BLaER1 treated with 17β-estradiol and CSF1 and Interleukin-3, amounts not matched to agents 10 nM and 100 nM (cell line): ENCODE results near the gene DUOX1.
A peak's percentile ranks its signal among the peaks of the same experiment; 100 is the strongest.
"Not testable (repeated sequence)": the region's sequence is repeated elsewhere in the genome, so short reads cannot be mapped to it uniquely, and the experiment has no call there.

Experiments used
- H3K27ac ChIP-seq, 11 experiments: shearing (Covaris generic); formaldehyde crosslinking; 2 replicates each; pipeline ENCODE4 v1.8.1; 2022
- H3K27me3 ChIP-seq, 11 experiments: shearing (Covaris generic); formaldehyde crosslinking; 2 replicates each; pipeline ENCODE4 v1.8.1; 2022
- H3K36me3 ChIP-seq, 11 experiments: shearing (Covaris generic); formaldehyde crosslinking; 2 replicates each; pipeline ENCODE4 v1.8.1; 2022
- H3K4me1 ChIP-seq, 10 experiments: shearing (Covaris generic); formaldehyde crosslinking; 2 replicates each; pipeline ENCODE4 v1.8.1; 2022
- H3K4me2 ChIP-seq, 11 experiments: shearing (Covaris generic); formaldehyde crosslinking; 2 replicates each; pipeline ENCODE4 v1.8.1; 2022
- H3K4me3 ChIP-seq, 10 experiments: shearing (Covaris generic); formaldehyde crosslinking; 2 replicates each; pipeline ENCODE4 v1.8.1; 2022
- H3K9ac ChIP-seq, 11 experiments: shearing (Covaris generic); formaldehyde crosslinking; 2 replicates each; pipeline ENCODE4 v1.8.1; 2022
- H3K9me3 ChIP-seq, 11 experiments: shearing (Covaris generic); formaldehyde crosslinking; replicated peaks in 1 of 11; 2 replicates each; pipeline ENCODE4 v1.8.1; 2022
- H4K20me1 ChIP-seq, 11 experiments: shearing (Covaris generic); formaldehyde crosslinking; 2 replicates each; pipeline ENCODE4 v1.8.1; 2022
- Cebpa-rat ChIP-seq, 11 experiments: shearing (Covaris generic); IDR thresholded peaks; 2 replicates each; pipeline ENCODE4 v1.8.1; 2022

Gene DUOX1

GRCh38 chr15:45102226-45102625 is 27.6 kb upstream of the DUOX1 start:
- TF ChIP-seq Cebpa-rat (IDR thresholded peaks at IDR 0.05), result no peak
- Histone ChIP-seq H3K4me1 (peaks cover 0 to 17% (median 13%) of the 10 kb centered on the region in 10 experiments; a peak in 16 of 20 replicates), H4K20me1 (no peaks in the 10 kb centered on the region), H3K36me3 (no peaks in the 10 kb centered on the region), H3K9me3 (no peaks in the 10 kb centered on the region), H3K27me3 (no peaks in the 10 kb centered on the region), H3K27ac (no peak overlapping the region), H3K4me2 (no peak overlapping the region), H3K9ac (no peak overlapping the region), H3K4me3 (no peak overlapping the region)

GRCh38 chr15:45104170-45104569 is 25.6 kb upstream of the DUOX1 start:
- H3K4me1 ChIP-seq, result peaks cover 0 to 17% (median 13%) of the 10 kb centered on the region in 10 experiments; a peak in 16 of 20 replicates
- not testable (repeated sequence) for H3K4me3 ChIP-seq, H3K27ac ChIP-seq, H3K9me3 ChIP-seq, H3K9ac ChIP-seq, H4K20me1 ChIP-seq, H3K27me3 ChIP-seq, H3K4me2 ChIP-seq, H3K36me3 ChIP-seq

- Histone ChIP-seq H3K9me3 (peaks cover 0 to 6% (median 0%) of the 10 kb centered on the region in 11 experiments; a peak in 3 of 22 replicates), H3K36me3 (no peaks in the 10 kb centered on the region), H3K4me2 (peak overlapping the region in 1 of 11 experiments; percentile 56; a peak in 1 of 22 replicates), H3K27ac (no peak overlapping the region), H4K20me1 (no peaks in the 10 kb centered on the region), H3K4me1 (peaks cover 0 to 25% (median 13%) of the 10 kb centered on the region in 10 experiments; a peak in 18 of 20 replicates), H3K9ac (no peak overlapping the region), H3K4me3 (no peak overlapping the region), H3K27me3 (no peaks in the 10 kb centered on the region)
- TF ChIP-seq Cebpa-rat (IDR thresholded peaks at IDR 0.05), result no peak
Observed at GRCh38 chr15:45105586-45105985, 24.2 kb upstream of the DUOX1 start.

- H3K4me2 ChIP-seq, result peak overlapping the region in 10 of 11 experiments; percentile 10 to 69 (median 48); a peak in 16 of 22 replicates
- no peak overlapping the region for H3K9ac ChIP-seq
Observed at GRCh38 chr15:45106002-45106790, 23.6 kb upstream of the DUOX1 start.

GRCh38 chr15:45107941-45108630 is 21.7 kb upstream of the DUOX1 start:
- no peak overlapping the region for H3K9ac ChIP-seq
- no peak for TF ChIP-seq Cebpa-rat (IDR thresholded peaks at IDR 0.05)
- peaks cover 0 to 25% (median 13%) of the 10 kb centered on the region in 10 experiments; a peak in 18 of 20 replicates for H3K4me1 ChIP-seq
- peaks cover 18 to 26% (median 19%) of the 10 kb centered on the region in 11 experiments for H3K9me3 ChIP-seq
- no peaks in the 10 kb centered on the region for H4K20me1 ChIP-seq
- H3K27me3 ChIP-seq, result peaks cover 16 to 19% (median 18%) of the 10 kb centered on the region in 11 experiments
- 0 out of 22 replicates have a peak, but pooled peaks cover 0 to 2% (median 0%) of the 10 kb centered on the region in 11 experiments for H3K36me3 ChIP-seq
- H3K4me3 ChIP-seq, result no peak overlapping the region
- H3K4me2 ChIP-seq, result no peak overlapping the region
- no peak overlapping the region for H3K27ac ChIP-seq

More at GRCh38 chr15:45106002-45106790, 23.6 kb upstream of the DUOX1 start:
- Histone ChIP-seq H3K36me3 (no peaks in the 10 kb centered on the region), H4K20me1 (no peaks in the 10 kb centered on the region), H3K9me3 (peaks cover 0 to 7% (median 0%) of the 10 kb centered on the region in 11 experiments; a peak in 8 of 22 replicates), H3K27me3 (peaks cover 0 to under 1% (median 0%) of the 10 kb centered on the region in 11 experiments; a peak in 2 of 22 replicates), H3K27ac (no peak overlapping the region), H3K4me3 (no peak overlapping the region), H3K4me1 (peaks cover 0 to 25% (median 13%) of the 10 kb centered on the region in 10 experiments; a peak in 18 of 20 replicates)
- TF ChIP-seq Cebpa-rat (IDR thresholded peaks at IDR 0.05), result no peak

GRCh38 chr15:45110256-45110820 is 19.5 kb upstream of the DUOX1 start:
- Histone ChIP-seq H3K4me3 (no peak overlapping the region), H3K4me2 (peak overlapping the region in 4 of 11 experiments; percentile 14 to 34 (median 25); a peak in 4 of 22 replicates), H4K20me1 (no peaks in the 10 kb centered on the region), H3K9me3 (peaks cover 25 to 44% (median 31%) of the 10 kb centered on the region in 11 experiments), H3K27me3 (peaks cover 38 to 42% (median 41%) of the 10 kb centered on the region in 11 experiments), H3K27ac (0 out of 22 replicates have a peak overlapping the region, but pooled peaks of 1 of the 11 experiments have one; percentile 4), H3K4me1 (peaks cover 0 to 25% (median 13%) of the 10 kb centered on the region in 10 experiments; a peak in 18 of 20 replicates), H3K9ac (no peak overlapping the region), H3K36me3 (0 out of 22 replicates have a peak, but pooled peaks cover 0 to 2% (median 0%) of the 10 kb centered on the region in 11 experiments)
- TF ChIP-seq Cebpa-rat (IDR thresholded peaks at IDR 0.05), result no peak

- TF ChIP-seq Cebpa-rat (IDR thresholded peaks at IDR 0.05), result no peak
- H3K27me3 ChIP-seq, result peaks cover 50 to 54% (median 53%) of the 10 kb centered on the region in 11 experiments
- H3K9ac ChIP-seq, result no peak overlapping the region
- H3K36me3 ChIP-seq, result 0 out of 22 replicates have a peak, but pooled peaks cover 0 to 2% (median 0%) of the 10 kb centered on the region in 11 experiments
- peaks cover 0 to 15% (median 6%) of the 10 kb centered on the region in 10 experiments; a peak in 18 of 20 replicates for H3K4me1 ChIP-seq
- no peaks in the 10 kb centered on the region for H4K20me1 ChIP-seq
- H3K4me2 ChIP-seq, result no peak overlapping the region
- H3K9me3 ChIP-seq, result peaks cover 25 to 44% (median 31%) of the 10 kb centered on the region in 11 experiments
- H3K27ac ChIP-seq, result no peak overlapping the region
- H3K4me3 ChIP-seq, result no peak overlapping the region
Observed at GRCh38 chr15:45111390-45112142, 18.2 kb upstream of the DUOX1 start.

- peaks cover 25 to 44% (median 31%) of the 10 kb centered on the region in 11 experiments for H3K9me3 ChIP-seq
- H3K9ac ChIP-seq, result no peak overlapping the region
- 0 out of 22 replicates have a peak, but pooled peaks cover 0 to 5% (median 0%) of the 10 kb centered on the region in 11 experiments for H4K20me1 ChIP-seq
- H3K4me3 ChIP-seq, result 0 out of 20 replicates have a peak overlapping the region, but pooled peaks of 1 of the 10 experiments have one; percentile 7
- H3K4me1 ChIP-seq, result peaks cover 0 to 10% (median under 1%) of the 10 kb centered on the region in 10 experiments; a peak in 7 of 20 replicates
- no peak overlapping the region for H3K27ac ChIP-seq
- H3K36me3 ChIP-seq, result 0 out of 22 replicates have a peak, but pooled peaks cover 0 to 2% (median 0%) of the 10 kb centered on the region in 11 experiments
- TF ChIP-seq Cebpa-rat (IDR thresholded peaks at IDR 0.05), result no peak
- H3K4me2 ChIP-seq, result no peak overlapping the region
- H3K27me3 ChIP-seq, result peaks cover 56 to 60% (median 59%) of the 10 kb centered on the region in 11 experiments
Observed at GRCh38 chr15:45112143-45112590, 17.6 kb upstream of the DUOX1 start.
